ENCODE results near the gene EAF2.
"Not testable (repeated sequence)": the region's sequence is repeated elsewhere in the genome, so short reads cannot be mapped to it uniquely, and the experiment has no call there.

The EAF2 gene

GRCh38 chr3:121834671-121835464, at the start of gene EAF2, which contains the start of gene IQCB1:
Gene EAF2, plus strand, starts transcription at chr3:121835209. Its CDS starts 77 bp downstream, at chr3:121835286.
Gene IQCB1, minus strand, starts transcription at chr3:121835060. Its CDS starts 6,100 bp downstream, at chr3:121828960.
- peak; percentile 95 for DNase-seq

GRCh38 chr3:121786485-121786884, 48.5 kb upstream of the EAF2 start:
- DNase-seq: no peak

- DNase-seq: no peak
These were observed 41.9 kb upstream of the EAF2 start for GRCh38 chr3:121793078-121793477.

GRCh38 chr3:121794264-121794983, 40.6 kb upstream of the EAF2 start:
- no peak for DNase-seq

- no peak for DNase-seq
These were observed 38.0 kb upstream of the EAF2 start for GRCh38 chr3:121796970-121797369.

- no peak for DNase-seq
These were observed 34.1 kb upstream of the EAF2 start for GRCh38 chr3:121800906-121801305.

GRCh38 chr3:121803771-121804320, 31.2 kb upstream of the EAF2 start:
- DNase-seq: no peak

GRCh38 chr3:121809249-121809648, 25.8 kb upstream of the EAF2 start:
- DNase-seq: no peak

- no peak for DNase-seq
These were observed 17.3 kb upstream of the EAF2 start for GRCh38 chr3:121817753-121818152.

- DNase-seq: no peak
These were observed 16.4 kb upstream of the EAF2 start for GRCh38 chr3:121818578-121818977.

GRCh38 chr3:121819236-121819635, 15.8 kb upstream of the EAF2 start:
- no peak for DNase-seq

- no peak for DNase-seq
These were observed 13.4 kb upstream of the EAF2 start for GRCh38 chr3:121821421-121822199.

GRCh38 chr3:121822973-121823372, 12.0 kb upstream of the EAF2 start:
- DNase-seq: no peak

GRCh38 chr3:121834157-121834670, 795 bp upstream of the EAF2 start:
- no peak for DNase-seq

- DNase-seq: no peak
These were observed 424 bp downstream of the EAF2 start for GRCh38 chr3:121835465-121835801.

- DNase-seq: no peak
These were observed 1.1 kb downstream of the EAF2 start for GRCh38 chr3:121836064-121836463.

- no peak for DNase-seq
These were observed 1.5 kb downstream of the EAF2 start for GRCh38 chr3:121836481-121836880.

GRCh38 chr3:121839962-121840361, 5.0 kb downstream of the EAF2 start:
- DNase-seq: no peak

- DNase-seq: no peak
These were observed 9.9 kb downstream of the EAF2 start for GRCh38 chr3:121844892-121845291.

- DNase-seq: no peak
These were observed 17.2 kb downstream of the EAF2 start for GRCh38 chr3:121852256-121852655.

- no peak for DNase-seq
These were observed 20.5 kb downstream of the EAF2 start for GRCh38 chr3:121855555-121855954.

GRCh38 chr3:121857778-121858177, 22.8 kb downstream of the EAF2 start:
- DNase-seq: not testable (repeated sequence)

- not testable (repeated sequence) for DNase-seq
These were observed 28.2 kb downstream of the EAF2 start for GRCh38 chr3:121863247-121863646.
